PFSK-1 (cell line): ENCODE measurements around the gene PRRC1.

Experiments used
- FOXP2 ChIP-seq: optimal IDR thresholded peaks from 2 replicates; pipeline ENCODE3; 2011; ENCODE audit warnings: borderline replicate concordance, control low read depth, inconsistent platforms; ENCODE audit not compliant: insufficient read depth; ENCODE audit errors: extremely low read length, extremely low read depth
- POLR2AphosphoS5 ChIP-seq: IDR thresholded peaks from 2 replicates; pipeline ENCODE4 v1.6.1; 2012; ENCODE audit warnings: low read depth, mild to moderate bottlenecking, control low read depth, low read length, moderate library complexity
- REST ChIP-seq, 2 experiments: IDR thresholded peaks; 2 replicates each; pipeline versions ENCODE4 v1.6.1 to v1.8.0; 2011 to 2012; ENCODE audit warnings: low read depth in 2 of 2, low read length in 2 of 2, control low read depth in 1 of 2, inconsistent platforms in 1 of 2, mild to moderate bottlenecking in 1 of 2, moderate library complexity in 1 of 2; ENCODE audit not compliant: insufficient read depth in 1 of 2
- TAF1 ChIP-seq: IDR thresholded peaks from 2 replicates; pipeline ENCODE4 v1.6.1; 2012; ENCODE audit warnings: low read length, control low read depth, borderline replicate concordance; ENCODE audit not compliant: insufficient read depth

GRCh38 chr5:127564002-127564769 is 46.7 kb downstream of the PRRC1 start:
- TF ChIP-seq POLR2AphosphoS5: no peak
- TF ChIP-seq TAF1: no peak
- TF ChIP-seq REST (IDR thresholded peaks at IDR 0.05; ENCODE audit: insufficient read depth in 1 of 2, low read depth in 2 of 2, low read length in 2 of 2): no peak
- TF ChIP-seq FOXP2: no peak
